Gastroesophageal sphincter (tissue), 3 donors: ENCODE data around the gene IGSF9.

Experiments
- CTCF ChIP-seq, 4 experiments: fragments of 200-600 bp in 2 of 4; fragments of 450-650 bp in 2 of 4; sonication (generic) in 1 of 4; IDR thresholded peaks; one replicate each; pipeline ENCODE4 v1.5.1; 2017 to 2019; ENCODE audit warnings: antibody characterized with exemption in 4 of 4, mild to moderate bottlenecking in 2 of 4, moderate library complexity in 2 of 4
- POLR2A ChIP-seq, 2 donors: fragments of 450-650 bp; IDR thresholded peaks; one replicate each; pipeline ENCODE4 v1.6.1; 2017; ENCODE audit warnings: antibody characterized with exemption in 2 of 2, mild to moderate bottlenecking in 2 of 2, moderate library complexity in 1 of 2
- POLR2AphosphoS5 ChIP-seq: sonication (generic); formaldehyde crosslinking; IDR thresholded peaks from one replicate; pipeline ENCODE4 v1.6.1; 2017; ENCODE audit warnings: antibody characterized with exemption

DNA sequence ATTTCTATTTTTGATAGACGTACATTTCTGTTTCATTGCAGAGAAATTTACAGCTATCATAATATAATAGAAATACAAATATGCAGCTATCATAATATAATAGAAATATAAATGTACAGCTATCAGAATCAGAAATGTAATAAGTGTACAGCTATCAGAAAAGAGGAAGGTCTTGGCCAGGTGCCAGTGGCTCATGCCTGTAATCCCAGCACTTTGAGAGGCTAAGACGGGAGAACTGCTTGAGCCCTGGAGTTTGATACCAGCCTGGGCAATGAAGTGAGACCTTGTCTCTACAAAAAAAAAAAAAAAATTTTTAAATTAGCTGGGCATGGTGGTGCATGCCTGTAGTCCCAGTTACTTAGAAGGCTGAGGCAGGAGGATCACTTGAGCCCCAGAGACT, 48.5 kb upstream of the IGSF9 start:
- TF ChIP-seq POLR2AphosphoS5, result no peak
- no peak for TF ChIP-seq CTCF (IDR thresholded peaks at IDR 0.05)
- TF ChIP-seq POLR2A (IDR thresholded peaks at IDR 0.05), result no peak
